HepG2 (cell line): Measurements from ENCODE around the gene YPEL3. TPM values are rescaled to one million over a fixed set of nuclear protein-coding genes. Genes with fewer than 3 reads are reported as not detected.

Source experiments
- ATAC-seq: fragments of 200-7000 bp; cut with Tn5 transposase; 3 replicates; pipeline ENCODE4 v1.9.1; 2020; ENCODE audit warnings: mild to moderate bottlenecking, moderate library complexity
- BruUV-seq: library from RNA; stranded (reverse); fragments of 400-500 nt; replicated peaks from 2 replicates; lab custom pipeline; 2021; lab: Mats Ljungman, UMichigan
- CTCF ChIA-PET: fragments of 300-600 bp; formaldehyde crosslinking; extraction: SDS; loops from one replicate; lab custom pipeline; 2021; ENCODE audit warnings: low total read pairs, inconsistent platforms, low intra/inter-chr PET ratio; lab: Yijun Ruan, JAX
- POLR2A ChIA-PET: fragments of 350-600 bp; sonication (Branson Sonifier 250); formaldehyde crosslinking; loops from one replicate; lab custom pipeline; 2020; ENCODE audit warnings: antibody characterized with exemption, inconsistent platforms; lab: Yijun Ruan, JAX
- DNase-seq: peaks from one replicate; pipeline ENCODE4 v3.0.0-alpha.2; 2015; ENCODE audit warnings: low spot score
- FAIRE-seq: peaks from 3 replicates; lab custom pipeline; 2011; peaks lifted over from hg19 to GRCh38; lab: Jason Lieb, UNC
- H2AFZ ChIP-seq: one replicate; pipeline ENCODE4 v1.6.1; 2011; ENCODE audit warnings: low read length, inconsistent platforms
- H3K27ac ChIP-seq: fragments of 300-600 bp; 3 replicates; pipeline ENCODE4 v1.8.0; 2011; ENCODE audit warnings: mixed run types, mild to moderate bottlenecking, mixed read lengths, low read length, inconsistent platforms; ENCODE audit not compliant: insufficient read depth; ENCODE audit errors: extremely low read length
- H3K27me3 ChIP-seq, 2 experiments: fragments of 200-600 bp in 1 of 2; 2 replicates in 1 of 2; 3 replicates in 1 of 2; pipeline versions ENCODE4 v1.6.0 to v1.8.0; 2011; ENCODE audit warnings: low read length in 2 of 2, mild to moderate bottlenecking in 2 of 2, moderate library complexity in 2 of 2, inconsistent platforms in 1 of 2; ENCODE audit not compliant: insufficient read depth in 2 of 2, control insufficient read depth in 1 of 2
- H3K36me3 ChIP-seq, 2 experiments: fragments of 200-600 bp in 1 of 2; replicated peaks in 1 of 2; 2 replicates in 1 of 2; 3 replicates in 1 of 2; pipeline versions ENCODE4 v1.5.1 to v1.8.0; 2011; ENCODE audit warnings: low read length in 2 of 2, inconsistent platforms in 1 of 2; ENCODE audit not compliant: insufficient read depth in 2 of 2, control insufficient read depth in 1 of 2
- H3K4me1 ChIP-seq: 2 replicates; pipeline ENCODE4 v1.5.1; 2012; ENCODE audit warnings: low read length, inconsistent platforms; ENCODE audit not compliant: insufficient read depth
- H3K4me2 ChIP-seq: 2 replicates; pipeline ENCODE4 v1.6.0; 2011; ENCODE audit warnings: low read depth, low read length, inconsistent platforms
- H3K4me3 ChIP-seq, 3 experiments: fragments of 200-600 bp in 1 of 3; sonication (generic), shearing (Covaris generic) in 1 of 3; replicated peaks in 1 of 3; 2 replicates each; pipeline ENCODE4 v1.5.1; 2011 to 2016; ENCODE audit warnings: low read length in 3 of 3, inconsistent platforms in 2 of 3, low read depth in 2 of 3, mild to moderate bottlenecking in 2 of 3, control low read depth in 1 of 3, mixed read lengths in 1 of 3; ENCODE audit not compliant: insufficient read depth in 1 of 3
- H3K79me2 ChIP-seq: one replicate; pipeline ENCODE4 v1.6.1; 2011; ENCODE audit warnings: low read length, inconsistent platforms; ENCODE audit not compliant: insufficient read depth
- H3K9ac ChIP-seq: 2 replicates; pipeline ENCODE4 v1.6.0; 2011; ENCODE audit warnings: mild to moderate bottlenecking, low read depth, low read length, inconsistent platforms; ENCODE audit not compliant: insufficient read depth
- H3K9me3 ChIP-seq: 2 replicates; pipeline ENCODE4 v1.5.1; 2012; ENCODE audit warnings: mild to moderate bottlenecking, low read length
- H4K20me1 ChIP-seq: 2 replicates; pipeline ENCODE4 v1.6.0; 2011; ENCODE audit warnings: inconsistent platforms, mild to moderate bottlenecking, low read length, moderate library complexity; ENCODE audit not compliant: insufficient read depth
- AHR ChIP-seq: IDR thresholded peaks from 2 replicates; pipeline ENCODE4 v1.6.1; 2018; ENCODE audit warnings: missing genetic modification reagents, missing compliant biosample characterization
- MIER2 ChIP-seq: IDR thresholded peaks from 2 replicates; pipeline ENCODE4 v1.6.1; 2016; ENCODE audit warnings: missing biosample characterization, missing genetic modification reagents
- PREB ChIP-seq: sonication (generic); formaldehyde crosslinking; IDR thresholded peaks from 2 replicates; pipeline ENCODE4 v1.4.0; 2020; ENCODE audit warnings: missing genetic modification reagents
- RERE ChIP-seq: IDR thresholded peaks from 2 replicates; pipeline ENCODE4 v1.6.1; 2016; ENCODE audit warnings: low read depth, missing genetic modification reagents, missing compliant biosample characterization
- SP4 ChIP-seq: sonication (generic); formaldehyde crosslinking; IDR thresholded peaks from 2 replicates; pipeline ENCODE4 v1.8.1; 2023; ENCODE audit warnings: mild to moderate bottlenecking, missing genetic modification reagents
- STAG1 ChIP-seq: sonication (generic); formaldehyde crosslinking; IDR thresholded peaks from 2 replicates; pipeline ENCODE4 v1.4.0; 2020; ENCODE audit warnings: missing genetic modification reagents
- ZKSCAN5 ChIP-seq: sonication (generic); formaldehyde crosslinking; IDR thresholded peaks from 2 replicates; pipeline ENCODE4 v1.5.1; 2020; ENCODE audit warnings: mild to moderate bottlenecking, missing genetic modification reagents
- ZMAT3 ChIP-seq: sonication (generic); formaldehyde crosslinking; conservative IDR thresholded peaks from 2 replicates; pipeline ENCODE4 v1.7.0; 2021; ENCODE audit warnings: missing genetic modification reagents
- ZNF24 ChIP-seq: fragments of 450-650 bp; IDR thresholded peaks from 2 replicates; pipeline ENCODE4 v1.6.1; 2017; ENCODE audit warnings: antibody characterized with exemption, mild to moderate bottlenecking
- ZNF263 ChIP-seq: sonication (generic); formaldehyde crosslinking; IDR thresholded peaks from 2 replicates; pipeline ENCODE4 v1.4.0; 2020; ENCODE audit warnings: missing genetic modification reagents
- ZNF530 ChIP-seq: sonication (generic); formaldehyde crosslinking; IDR thresholded peaks from 2 replicates; pipeline ENCODE4 v1.5.0; 2020; ENCODE audit warnings: low read depth, mild to moderate bottlenecking, missing genetic modification reagents
- WGBS: methylation state at CpG from one replicate; pipeline ENCODE4 v1.1.6; 2017; ENCODE audit warnings: low lambda C conversion rate; 5-methylcytosine and 5-hydroxymethylcytosine counted together
- in situ Hi-C: cut with HindIII; loops from 2 replicates; pipeline ENCODE4 v1.10.0; 2017; ENCODE audit warnings: low pct_unique_long_range_greater_than_20kb; ENCODE audit not compliant: extremely low pct_ligation_motif_present
- intact Hi-C: fragments of 100-400 bp; cut with micrococcal nuclease; formaldehyde crosslinking; loops from one replicate; pipeline ENCODE4 v1.10.0; 2022; ENCODE audit not compliant: unreplicated experiment
- polyA plus RNA-seq, 8 experiments: library from polyadenylated mRNA; depleted of rRNA in 3 of 8; stranded (reverse) in 7 of 8; unstranded in 1 of 8; fragments of >200 nt; fragmentation: Illumina TruSeq in 4 of 8; extraction: Trizol in 4 of 8; gene quantifications; 2 replicates each; pipeline versions ENCODE4 v1.2.1 to v1.2.3, GENCODE V29; 2011 to 2016; ENCODE audit warnings: low read depth in 4 of 8, missing spikeins in 1 of 8, mixed read lengths in 1 of 8; ENCODE audit not compliant: insufficient read depth in 1 of 8
- total RNA-seq, 5 experiments: library from RNA; depleted of rRNA; stranded (reverse); fragments of >200 nt; fragmentation: Illumina TruSeq; extraction: Trizol; gene quantifications; 2 replicates each; pipeline ENCODE4 v1.2.3, GENCODE V29; 2016; ENCODE audit warnings: low read depth in 1 of 5

The YPEL3 gene
- total and polyA plus RNA-seq, 2 of the 13 experiments (the other 11 are each of a cell fraction or from before 2014, with no cell fraction given) = 5.4 to 47.0 TPM

GRCh38 chr16:30054959-30055553, 41.0 kb downstream of the YPEL3 start (continued):
- TF ChIP-seq AHR (CRISPR knock-in tag) (peak; percentile 60; the same call in 1 of the 2 replicates), RERE (CRISPR knock-in tag) (no peak), ZKSCAN5 (CRISPR knock-in tag) (no peak)

GRCh38 chr16:30054451-30054850, 41.6 kb downstream of the YPEL3 start:
- H3K27me3 ChIP-seq = peaks cover 0 to 7% of the 10 kb centered on the region in 2 experiments; a peak in 2 of 5 replicates
- H3K9me3 ChIP-seq = no peaks in the 10 kb centered on the region
- H3K4me3 ChIP-seq = no peak overlapping the region; a peak in 1 of 6 replicates
- TF ChIP-seq MIER2 (CRISPR knock-in tag) (no peak), STAG1 (CRISPR knock-in tag) (no peak), ZNF24 (no peak), SP4 (no peak), ZNF530 (CRISPR knock-in tag) (no peak), ZMAT3 (CRISPR knock-in tag) (no peak), PREB (CRISPR knock-in tag) (no peak), ZNF263 (CRISPR knock-in tag) (0 out of 2 replicates have a peak, but pooled peaks have one; percentile 8)
- TF ChIP-seq, all 625 proteins: peak for 1
- Histone ChIP-seq H3K4me2 (peak overlapping the region; percentile 44), H3K79me2 (no peaks in the 10 kb centered on the region), H2AFZ (no peak overlapping the region), H3K27ac (no peak overlapping the region), H4K20me1 (no peaks in the 10 kb centered on the region), H3K9ac (no peak overlapping the region; the same call in 1 of the 2 replicates), H3K4me1 (peaks cover 26% of the 10 kb centered on the region), H3K36me3 (no peaks in the 10 kb centered on the region)
- no peak for FAIRE-seq
- ChIA-PET POLR2A (interaction anchor here (0.6 to 5.6 kb wide), 2 partner anchors 10 to 21 kb away, joined by 3 to 66 read pairs; partner anchors contain the start of gene ALDOA), CTCF (interaction anchor here (1.6 kb wide), 2 partner anchors 12 to 23 kb away, joined by 4 to 6 read pairs; partner anchors contain the start of gene TLCD3B)
- no TSS peak for BruUV-seq
- in situ Hi-C loops (no loop called here), intact Hi-C loops (no loop called here)
- DNase-seq = no peak
- peak; percentile 7 for ATAC-seq
- WGBS = 60% methylated on average over 8 of the region's 8 CpGs
